Astrocyte (in vitro differentiated cells and primary cell): ENCODE results near the gene ANO2. TPM values are rescaled to one million over a fixed set of nuclear protein-coding genes. Genes with fewer than 3 reads are reported as not detected.

Experiments
- DNase-seq: peaks from one replicate; pipeline ENCODE4 v3.0.0-alpha.2; 2010; ENCODE audit warnings: low read depth
- FAIRE-seq: peaks from 2 replicates; lab custom pipeline; 2011; peaks lifted over from hg19 to GRCh38; lab: Jason Lieb, UNC
- H2AFZ ChIP-seq: 2 replicates; pipeline ENCODE4 v1.6.0; 2012; ENCODE audit warnings: low read depth, low read length, inconsistent platforms
- H3K27ac ChIP-seq: 2 replicates; pipeline ENCODE4 v1.5.1; 2011; ENCODE audit warnings: low read depth, low read length, inconsistent platforms
- H3K27me3 ChIP-seq: 2 replicates; pipeline ENCODE4 v1.6.0; 2011; ENCODE audit warnings: low read length, inconsistent platforms; ENCODE audit not compliant: insufficient read depth
- H3K36me3 ChIP-seq: 2 replicates; pipeline ENCODE4 v1.5.1; 2011; ENCODE audit warnings: low read length, inconsistent platforms; ENCODE audit not compliant: insufficient read depth
- H3K4me1 ChIP-seq: 2 replicates; pipeline ENCODE4 v1.5.1; 2011; ENCODE audit warnings: low read length, inconsistent platforms; ENCODE audit not compliant: insufficient read depth
- H3K4me2 ChIP-seq: 2 replicates; pipeline ENCODE4 v1.6.0; 2012; ENCODE audit warnings: low read length, inconsistent platforms
- H3K4me3 ChIP-seq: 2 replicates; pipeline ENCODE4 v1.5.1; 2011; ENCODE audit warnings: low read depth, mild to moderate bottlenecking, low read length, inconsistent platforms; ENCODE audit not compliant: insufficient read depth
- H3K79me2 ChIP-seq: 2 replicates; pipeline ENCODE4 v1.6.0; 2012; ENCODE audit warnings: mild to moderate bottlenecking, low read length, inconsistent platforms; ENCODE audit not compliant: insufficient read depth
- H3K9ac ChIP-seq: 2 replicates; pipeline ENCODE4 v1.6.0; 2012; ENCODE audit warnings: mild to moderate bottlenecking, low read length, inconsistent platforms
- H3K9me3 ChIP-seq: 2 replicates; pipeline ENCODE4 v1.5.1; 2012; ENCODE audit warnings: low read depth, mild to moderate bottlenecking, low read length, inconsistent platforms; ENCODE audit not compliant: insufficient read depth
- H4K20me1 ChIP-seq: 2 replicates; pipeline ENCODE4 v1.6.0; 2012; ENCODE audit warnings: low read length, inconsistent platforms; ENCODE audit not compliant: insufficient read depth
- H3K27ac Mint-ChIP-seq: one replicate; pipeline ENCODE4 v1.8.0; 2021; ENCODE audit warnings: mild to moderate bottlenecking, mixed read lengths; ENCODE audit not compliant: unreplicated experiment
- H3K27me3 Mint-ChIP-seq: one replicate; pipeline ENCODE4 v1.8.0; 2021; ENCODE audit warnings: low read depth, mixed read lengths; ENCODE audit not compliant: unreplicated experiment
- H3K36me3 Mint-ChIP-seq: one replicate; pipeline ENCODE4 v1.8.0; 2021; ENCODE audit warnings: low read depth, mixed read lengths; ENCODE audit not compliant: unreplicated experiment
- H3K4me1 Mint-ChIP-seq: one replicate; pipeline ENCODE4 v1.8.0; 2021; ENCODE audit warnings: low read depth, mixed read lengths; ENCODE audit not compliant: unreplicated experiment
- H3K4me3 Mint-ChIP-seq: one replicate; pipeline ENCODE4 v1.8.0; 2021; ENCODE audit warnings: mild to moderate bottlenecking, moderate library complexity, mixed read lengths; ENCODE audit not compliant: unreplicated experiment
- H3K9me3 Mint-ChIP-seq: one replicate; pipeline ENCODE4 v1.8.0; 2021; ENCODE audit warnings: mild to moderate bottlenecking, mixed read lengths; ENCODE audit not compliant: unreplicated experiment
- EZH2 ChIP-seq: IDR thresholded peaks from 2 replicates; pipeline ENCODE4 v1.6.1; 2012; ENCODE audit warnings: mild to moderate bottlenecking, low read length, inconsistent platforms; ENCODE audit not compliant: insufficient read depth
- total RNA-seq: library from RNA; stranded (reverse); gene quantifications from 2 replicates; pipeline ENCODE4 v1.2.1, GENCODE V29; 2021
- TF ChIP-seq, protein P1 (sequence below): IDR thresholded peaks from 2 replicates; pipeline ENCODE4 v1.5.1; 2011; ENCODE audit warnings: low read depth, mild to moderate bottlenecking, inconsistent platforms, low read length, moderate library complexity; ENCODE audit not compliant: insufficient read depth

The ANO2 gene
- total RNA-seq, 1 donor from 2014 or later = 0.93 TPM

DNA sequence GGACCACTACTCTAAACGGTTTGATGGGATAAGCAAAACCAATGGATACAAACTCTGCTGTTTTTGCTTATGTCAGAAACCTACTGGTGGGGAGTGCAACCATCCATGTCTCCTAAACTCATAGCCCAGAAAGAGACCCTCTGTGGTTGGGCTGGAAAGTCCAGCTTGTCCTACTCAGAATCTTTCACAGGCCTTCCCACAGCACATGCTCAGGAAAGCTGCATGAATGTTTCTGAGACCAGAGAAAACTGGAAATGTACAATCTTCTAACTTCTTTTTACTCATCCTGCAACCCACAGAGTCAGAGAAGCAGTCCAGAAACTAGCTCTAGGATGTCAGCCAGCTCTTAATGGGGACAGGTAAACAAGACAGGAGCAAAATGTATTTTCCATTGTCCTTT is 73.3 kb downstream of the ANO2 start:
- H3K9ac ChIP-seq = no peak overlapping the region
- no peak for TF ChIP-seq EZH2
- TF ChIP-seq, protein P1, sequence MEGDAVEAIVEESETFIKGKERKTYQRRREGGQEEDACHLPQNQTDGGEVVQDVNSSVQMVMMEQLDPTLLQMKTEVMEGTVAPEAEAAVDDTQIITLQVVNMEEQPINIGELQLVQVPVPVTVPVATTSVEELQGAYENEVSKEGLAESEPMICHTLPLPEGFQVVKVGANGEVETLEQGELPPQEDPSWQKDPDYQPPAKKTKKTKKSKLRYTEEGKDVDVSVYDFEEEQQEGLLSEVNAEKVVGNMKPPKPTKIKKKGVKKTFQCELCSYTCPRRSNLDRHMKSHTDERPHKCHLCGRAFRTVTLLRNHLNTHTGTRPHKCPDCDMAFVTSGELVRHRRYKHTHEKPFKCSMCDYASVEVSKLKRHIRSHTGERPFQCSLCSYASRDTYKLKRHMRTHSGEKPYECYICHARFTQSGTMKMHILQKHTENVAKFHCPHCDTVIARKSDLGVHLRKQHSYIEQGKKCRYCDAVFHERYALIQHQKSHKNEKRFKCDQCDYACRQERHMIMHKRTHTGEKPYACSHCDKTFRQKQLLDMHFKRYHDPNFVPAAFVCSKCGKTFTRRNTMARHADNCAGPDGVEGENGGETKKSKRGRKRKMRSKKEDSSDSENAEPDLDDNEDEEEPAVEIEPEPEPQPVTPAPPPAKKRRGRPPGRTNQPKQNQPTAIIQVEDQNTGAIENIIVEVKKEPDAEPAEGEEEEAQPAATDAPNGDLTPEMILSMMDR = no peak
- H3K27ac ChIP-seq = no peak overlapping the region
- H3K4me3 Mint-ChIP-seq = no peak overlapping the region
- H4K20me1 ChIP-seq = no peaks in the 10 kb centered on the region
- H3K79me2 ChIP-seq = no peaks in the 10 kb centered on the region
- H3K4me1 ChIP-seq = no peaks in the 10 kb centered on the region
- H3K9me3 ChIP-seq = no peaks in the 10 kb centered on the region
- H3K36me3 Mint-ChIP-seq = no peaks in the 10 kb centered on the region
- no peak overlapping the region for H3K27ac Mint-ChIP-seq
- peaks cover 23% of the 10 kb centered on the region for H3K27me3 Mint-ChIP-seq
- H3K9me3 Mint-ChIP-seq = peaks cover 2% of the 10 kb centered on the region
- H3K4me3 ChIP-seq = no peak overlapping the region
- DNase-seq (no peak), FAIRE-seq (no peak)
- peaks cover 3% of the 10 kb centered on the region for H3K27me3 ChIP-seq
- no peak overlapping the region for H3K4me2 ChIP-seq
- no peak overlapping the region for H2AFZ ChIP-seq
- H3K36me3 ChIP-seq = no peaks in the 10 kb centered on the region
- no peaks in the 10 kb centered on the region for H3K4me1 Mint-ChIP-seq

DNA sequence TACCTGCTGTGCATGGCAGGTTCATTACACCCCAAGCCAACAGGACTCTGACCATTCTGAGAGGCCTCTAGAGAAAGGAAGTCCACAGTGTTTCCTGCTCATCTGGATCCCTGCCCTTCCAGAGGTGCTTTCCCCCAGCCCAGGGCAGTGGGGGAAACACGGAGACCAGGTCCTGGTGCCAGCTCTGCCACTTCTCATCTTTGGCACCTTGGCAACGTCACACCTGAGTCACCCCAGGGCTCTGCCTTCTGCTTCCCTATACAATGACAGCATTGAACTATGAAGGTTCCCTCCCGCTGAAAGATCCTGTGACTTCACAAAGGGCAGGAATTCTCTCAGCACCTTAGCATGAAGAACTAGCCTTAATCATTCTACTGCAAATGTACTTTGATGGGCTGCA is 74.9 kb downstream of the ANO2 start:
- H3K9me3 Mint-ChIP-seq = peaks cover 2% of the 10 kb centered on the region
- TF ChIP-seq EZH2 = no peak
- TF ChIP-seq, protein P1 = no peak
- no peak overlapping the region for H3K27ac Mint-ChIP-seq
- H3K9ac ChIP-seq = no peak overlapping the region
- no peaks in the 10 kb centered on the region for H4K20me1 ChIP-seq
- no peak overlapping the region for H2AFZ ChIP-seq
- no peak for DNase-seq
- no peaks in the 10 kb centered on the region for H3K4me1 Mint-ChIP-seq
- H3K36me3 ChIP-seq = no peaks in the 10 kb centered on the region
- no peak overlapping the region for H3K27ac ChIP-seq
- no peaks in the 10 kb centered on the region for H3K79me2 ChIP-seq
- FAIRE-seq = no peak
- peaks cover 3% of the 10 kb centered on the region for H3K27me3 ChIP-seq
- H3K4me3 Mint-ChIP-seq = no peak overlapping the region
- no peaks in the 10 kb centered on the region for H3K4me1 ChIP-seq
- no peaks in the 10 kb centered on the region for H3K36me3 Mint-ChIP-seq
- peaks cover 4% of the 10 kb centered on the region for H3K9me3 ChIP-seq
- no peak overlapping the region for H3K4me2 ChIP-seq
- H3K4me3 ChIP-seq = no peak overlapping the region
- H3K27me3 Mint-ChIP-seq = peaks cover 19% of the 10 kb centered on the region

DNA sequence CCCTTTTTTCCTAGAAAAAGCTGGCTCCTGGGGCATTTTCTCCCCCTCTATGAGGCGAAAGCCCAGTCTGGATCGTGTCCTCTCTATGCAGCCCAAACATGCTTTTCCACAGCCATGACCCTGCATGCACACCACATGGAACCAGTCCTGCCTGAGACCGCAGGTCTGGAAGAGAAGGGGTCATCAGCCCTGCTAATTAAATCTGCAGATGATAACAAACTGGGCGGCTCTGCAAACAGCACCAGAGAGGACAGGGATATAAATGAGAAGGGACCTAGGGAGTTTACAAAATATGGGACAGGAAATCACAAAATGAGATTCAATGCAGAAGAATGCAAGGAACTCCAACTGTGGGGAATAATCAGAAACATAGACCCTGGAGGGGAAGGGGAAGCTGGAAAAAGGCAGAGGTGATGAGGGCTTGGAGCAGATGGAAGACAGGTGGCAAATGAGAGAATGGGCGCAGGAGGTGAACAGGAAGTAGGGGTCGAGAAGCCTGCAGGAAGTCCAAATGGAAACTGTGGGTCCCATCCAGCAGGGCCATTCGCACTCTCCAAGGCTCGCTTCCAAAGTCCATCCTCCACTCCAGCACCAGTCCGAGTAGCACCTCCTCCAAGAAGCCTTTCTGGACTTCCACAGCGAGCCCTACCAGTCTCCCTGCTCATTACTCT is 76.3 kb downstream of the ANO2 start:
- H3K27ac Mint-ChIP-seq = no peak overlapping the region
- Histone ChIP-seq H3K9me3 (peaks cover 4% of the 10 kb centered on the region), H3K36me3 (no peaks in the 10 kb centered on the region), H3K4me2 (no peak overlapping the region), H3K27me3 (no peaks in the 10 kb centered on the region), H3K4me1 (no peaks in the 10 kb centered on the region), H3K79me2 (no peaks in the 10 kb centered on the region), H2AFZ (no peak overlapping the region), H3K9ac (no peak overlapping the region), H3K4me3 (no peak overlapping the region), H4K20me1 (no peaks in the 10 kb centered on the region), H3K27ac (no peak overlapping the region)
- DNase-seq (no peak), FAIRE-seq (no peak)
- TF ChIP-seq, protein P1 = no peak
- no peak for TF ChIP-seq EZH2
- H3K36me3 Mint-ChIP-seq = no peaks in the 10 kb centered on the region
- H3K9me3 Mint-ChIP-seq = peaks cover 2% of the 10 kb centered on the region
- no peaks in the 10 kb centered on the region for H3K4me1 Mint-ChIP-seq
- H3K27me3 Mint-ChIP-seq = peaks cover 7% of the 10 kb centered on the region
- no peak overlapping the region for H3K4me3 Mint-ChIP-seq
